ENCODE data around the gene RGS14.
"Not testable (repeated sequence)": the region's sequence is repeated elsewhere in the genome, so short reads cannot be mapped to it uniquely, and the experiment has no call there.

RGS14 gene

GRCh38 chr5:177336603-177337494 lies 20.9 kb upstream of the RGS14 start:
- H3K9ac ChIP-seq, result peak overlapping the region in 9 of 11 experiments; percentile 6 to 83 (median 49); a peak in 13 of 22 replicates
- H3K36me3 ChIP-seq, result peaks cover 53 to 89% (median 75%) of the 10 kb centered on the region in 11 experiments
- peak overlapping the region; percentile 17 to 98 (median 90); a peak in 21 of 22 replicates for H3K4me2 ChIP-seq

GRCh38 chr5:177338251-177339106 lies 19.2 kb upstream of the RGS14 start:
- Histone ChIP-seq H3K9ac (peak overlapping the region in 9 of 11 experiments; percentile 4 to 83 (median 50); a peak in 16 of 22 replicates), H3K4me2 (peak overlapping the region; percentile 55 to 98 (median 89)), H3K4me1 (peaks cover 70 to 79% (median 71%) of the 10 kb centered on the region in 10 experiments), H3K4me3 (peak overlapping the region in 2 of 10 experiments; percentile 28 to 31; a peak in 3 of 20 replicates), H3K27ac (peak overlapping the region in 8 of 11 experiments; percentile 34 to 91 (median 58); a peak in 16 of 22 replicates), H4K20me1 (peaks cover 22 to 96% (median 80%) of the 10 kb centered on the region in 11 experiments; a peak in 21 of 22 replicates), H3K9me3 (replicated peaks in 1 of 11) (no peaks in the 10 kb centered on the region), H3K36me3 (peaks cover 67 to 94% (median 86%) of the 10 kb centered on the region in 11 experiments), H3K27me3 (no peaks in the 10 kb centered on the region)
- TF ChIP-seq Cebpa-rat (IDR thresholded peaks at IDR 0.05), result no peak

More at GRCh38 chr5:177336603-177337494, 20.9 kb upstream of the RGS14 start:
- Histone ChIP-seq H3K27me3 (no peaks in the 10 kb centered on the region), H3K4me3 (no peak overlapping the region), H3K27ac (peak overlapping the region in 7 of 11 experiments; percentile 9 to 92 (median 85); a peak in 7 of 22 replicates), H3K4me1 (peaks cover 85 to 94% (median 87%) of the 10 kb centered on the region in 10 experiments), H3K9me3 (replicated peaks in 1 of 11) (no peaks in the 10 kb centered on the region), H4K20me1 (peaks cover 22 to 96% (median 79%) of the 10 kb centered on the region in 11 experiments; a peak in 21 of 22 replicates)
- TF ChIP-seq Cebpa-rat (IDR thresholded peaks at IDR 0.05), result no peak

- Histone ChIP-seq H3K36me3 (peaks cover 67 to 94% (median 86%) of the 10 kb centered on the region in 11 experiments), H3K4me3 (no peak overlapping the region), H3K27me3 (no peaks in the 10 kb centered on the region), H3K27ac (peak overlapping the region in 8 of 11 experiments; percentile 34 to 91 (median 58); a peak in 14 of 22 replicates), H3K9me3 (replicated peaks in 1 of 11) (no peaks in the 10 kb centered on the region), H3K9ac (peak overlapping the region in 9 of 11 experiments; percentile 7 to 83 (median 50); a peak in 11 of 22 replicates), H3K4me1 (peaks cover 63 to 72% (median 64%) of the 10 kb centered on the region in 10 experiments), H3K4me2 (peak overlapping the region; percentile 55 to 98 (median 89)), H4K20me1 (peaks cover 22 to 96% (median 80%) of the 10 kb centered on the region in 11 experiments; a peak in 21 of 22 replicates)
- TF ChIP-seq Cebpa-rat (IDR thresholded peaks at IDR 0.05), result no peak
Observed at GRCh38 chr5:177339107-177339638, 18.6 kb upstream of the RGS14 start.

- not testable (repeated sequence) for H3K4me2 ChIP-seq; H3K27ac ChIP-seq; H3K9me3 ChIP-seq (replicated peaks in 1 of 11); H3K4me3 ChIP-seq; H3K27me3 ChIP-seq; H3K9ac ChIP-seq
- Histone ChIP-seq H3K36me3 (peaks cover 70 to 96% (median 84%) of the 10 kb centered on the region in 11 experiments), H4K20me1 (peaks cover 38 to 95% (median 79%) of the 10 kb centered on the region in 11 experiments; a peak in 21 of 22 replicates), H3K4me1 (peaks cover 31 to 57% (median 37%) of the 10 kb centered on the region in 10 experiments)
Observed at GRCh38 chr5:177343000-177343399, 14.7 kb upstream of the RGS14 start.

GRCh38 chr5:177343777-177344176 lies 13.9 kb upstream of the RGS14 start:
- no peak overlapping the region for H3K4me3 ChIP-seq
- no peak for TF ChIP-seq Cebpa-rat (IDR thresholded peaks at IDR 0.05)
- H3K4me2 ChIP-seq, result no peak overlapping the region
- H4K20me1 ChIP-seq, result peaks cover 35 to 94% (median 79%) of the 10 kb centered on the region in 11 experiments; a peak in 21 of 22 replicates
- no peaks in the 10 kb centered on the region for H3K9me3 ChIP-seq (replicated peaks in 1 of 11)
- peaks cover 30 to 57% (median 36%) of the 10 kb centered on the region in 10 experiments for H3K4me1 ChIP-seq
- no peak overlapping the region for H3K9ac ChIP-seq
- H3K27me3 ChIP-seq, result no peaks in the 10 kb centered on the region
- H3K36me3 ChIP-seq, result peaks cover 72 to 94% (median 83%) of the 10 kb centered on the region in 11 experiments
- no peak overlapping the region for H3K27ac ChIP-seq

GRCh38 chr5:177344891-177345290 lies 12.8 kb upstream of the RGS14 start:
- H3K4me2 ChIP-seq, result no peak overlapping the region
- peaks cover 75 to 94% (median 85%) of the 10 kb centered on the region in 11 experiments for H3K36me3 ChIP-seq

GRCh38 chr5:177346820-177347219 lies 10.9 kb upstream of the RGS14 start:
- Histone ChIP-seq H3K4me2 (peak overlapping the region in 6 of 11 experiments; percentile 3 to 100 (median 25); a peak in 8 of 22 replicates), H3K36me3 (peaks cover 67 to 84% (median 80%) of the 10 kb centered on the region in 11 experiments), H3K27me3 (no peaks in the 10 kb centered on the region), H3K9ac (peak overlapping the region in 9 of 11 experiments; percentile 6 to 70 (median 32); a peak in 12 of 22 replicates), H3K27ac (no peak overlapping the region), H3K4me1 (peaks cover 33 to 46% (median 39%) of the 10 kb centered on the region in 10 experiments), H4K20me1 (peaks cover 40 to 94% (median 82%) of the 10 kb centered on the region in 11 experiments; a peak in 19 of 22 replicates), H3K9me3 (replicated peaks in 1 of 11) (no peaks in the 10 kb centered on the region), H3K4me3 (no peak overlapping the region)
- no peak for TF ChIP-seq Cebpa-rat (IDR thresholded peaks at IDR 0.05)

More at GRCh38 chr5:177344891-177345290, 12.8 kb upstream of the RGS14 start:
- H3K9me3 ChIP-seq (replicated peaks in 1 of 11), result no peaks in the 10 kb centered on the region
- H4K20me1 ChIP-seq, result peaks cover 35 to 94% (median 79%) of the 10 kb centered on the region in 11 experiments; a peak in 19 of 22 replicates
- TF ChIP-seq Cebpa-rat (IDR thresholded peaks at IDR 0.05), result no peak
- H3K9ac ChIP-seq, result no peak overlapping the region
- H3K4me3 ChIP-seq, result no peak overlapping the region
- H3K4me1 ChIP-seq, result peaks cover 30 to 57% (median 36%) of the 10 kb centered on the region in 10 experiments
- no peaks in the 10 kb centered on the region for H3K27me3 ChIP-seq
- H3K27ac ChIP-seq, result no peak overlapping the region

GRCh38 chr5:177347699-177348098 lies 10.0 kb upstream of the RGS14 start:
- Histone ChIP-seq H3K4me2 (peak overlapping the region in 8 of 11 experiments; percentile 3 to 100 (median 18); a peak in 8 of 22 replicates), H4K20me1 (peaks cover 40 to 85% (median 74%) of the 10 kb centered on the region in 11 experiments; a peak in 19 of 22 replicates), H3K27me3 (no peaks in the 10 kb centered on the region), H3K36me3 (peaks cover 58 to 75% (median 72%) of the 10 kb centered on the region in 11 experiments), H3K9me3 (replicated peaks in 1 of 11) (no peaks in the 10 kb centered on the region), H3K4me3 (no peak overlapping the region), H3K27ac (no peak overlapping the region), H3K9ac (peak overlapping the region in 9 of 11 experiments; percentile 0 to 70 (median 32); a peak in 7 of 22 replicates), H3K4me1 (peaks cover 39 to 52% (median 47%) of the 10 kb centered on the region in 10 experiments)
- no peak for TF ChIP-seq Cebpa-rat (IDR thresholded peaks at IDR 0.05)

Measured in BLaER1 treated with 17β-estradiol and CSF1 and Interleukin-3, amounts not matched to agents 10 nM and 100 nM (cell line).